ENCODE measurements around the gene GCNT2. TPM values are rescaled to one million over a fixed set of nuclear protein-coding genes. Genes with fewer than 3 reads are reported as not detected.
"Not testable (repeated sequence)": the region's sequence is repeated elsewhere in the genome, so short reads cannot be mapped to it uniquely, and the experiment has no call there.

The GCNT2 gene
- total RNA-seq, 1 donor from 2014 or later: 6.5 TPM

- no peaks in the 10 kb centered on the region for H3K27me3 ChIP-seq (ENCODE audit: control insufficient read depth, insufficient read depth, low read length)
These were observed 70.4 kb downstream of the GCNT2 start for GRCh38 chr6:10591422-10592160.

GRCh38 chr6:10595731-10596664 is 74.8 kb downstream of the GCNT2 start:
- no peak for TF ChIP-seq CTCF (IDR thresholded peaks at IDR 0.05; ENCODE audit: insufficient read depth, low read length, poor library complexity, severe bottlenecking)
- H3K36me3 ChIP-seq (ENCODE audit: control insufficient read depth, insufficient read depth, low read length): no peaks in the 10 kb centered on the region
- DNase-seq (ENCODE audit: low read depth): peak; percentile 16
- no peaks in the 10 kb centered on the region for H3K27me3 ChIP-seq (ENCODE audit: control insufficient read depth, insufficient read depth, low read length)
- H3K4me3 ChIP-seq (ENCODE audit: low read depth, low read length): no peak overlapping the region

More at GRCh38 chr6:10591422-10592160, 70.4 kb downstream of the GCNT2 start:
- Histone ChIP-seq H3K36me3 (ENCODE audit: control insufficient read depth, insufficient read depth, low read length) (no peaks in the 10 kb centered on the region), H3K4me3 (ENCODE audit: low read depth, low read length) (no peak overlapping the region)
- DNase-seq (ENCODE audit: low read depth): no peak
- no peak for TF ChIP-seq CTCF (IDR thresholded peaks at IDR 0.05; ENCODE audit: insufficient read depth, low read length, poor library complexity, severe bottlenecking)

GRCh38 chr6:10597499-10598001 is 76.4 kb downstream of the GCNT2 start:
- TF ChIP-seq CTCF (IDR thresholded peaks at IDR 0.05; ENCODE audit: insufficient read depth, low read length, poor library complexity, severe bottlenecking): no peak
- Histone ChIP-seq H3K36me3 (ENCODE audit: control insufficient read depth, insufficient read depth, low read length) (no peaks in the 10 kb centered on the region), H3K27me3 (ENCODE audit: control insufficient read depth, insufficient read depth, low read length) (no peaks in the 10 kb centered on the region), H3K4me3 (ENCODE audit: low read depth, low read length) (no peak overlapping the region)
- no peak for DNase-seq (ENCODE audit: low read depth)

- no peak overlapping the region for H3K4me3 ChIP-seq (ENCODE audit: low read depth, low read length)
- DNase-seq (ENCODE audit: low read depth): no peak
- no peaks in the 10 kb centered on the region for H3K36me3 ChIP-seq (ENCODE audit: control insufficient read depth, insufficient read depth, low read length)
- TF ChIP-seq CTCF (IDR thresholded peaks at IDR 0.05; ENCODE audit: insufficient read depth, low read length, poor library complexity, severe bottlenecking): no peak
- H3K27me3 ChIP-seq (ENCODE audit: control insufficient read depth, insufficient read depth, low read length): no peaks in the 10 kb centered on the region
These were observed 77.2 kb downstream of the GCNT2 start for GRCh38 chr6:10598084-10598960.

GRCh38 chr6:10599046-10599445 is 77.9 kb downstream of the GCNT2 start:
- TF ChIP-seq CTCF (IDR thresholded peaks at IDR 0.05; ENCODE audit: insufficient read depth, low read length, poor library complexity, severe bottlenecking): no peak
- no peaks in the 10 kb centered on the region for H3K36me3 ChIP-seq (ENCODE audit: control insufficient read depth, insufficient read depth, low read length)
- H3K27me3 ChIP-seq (ENCODE audit: control insufficient read depth, insufficient read depth, low read length): no peaks in the 10 kb centered on the region
- DNase-seq (ENCODE audit: low read depth): no peak
- H3K4me3 ChIP-seq (ENCODE audit: low read depth, low read length): no peak overlapping the region

GRCh38 chr6:10600681-10601080 is 79.5 kb downstream of the GCNT2 start:
- DNase-seq (ENCODE audit: low read depth); H3K27me3 ChIP-seq (ENCODE audit: control insufficient read depth, insufficient read depth, low read length); H3K36me3 ChIP-seq (ENCODE audit: control insufficient read depth, insufficient read depth, low read length); H3K4me3 ChIP-seq (ENCODE audit: low read depth, low read length): not testable (repeated sequence)

All from kidney epithelial cell (primary cell).